ENCODE measurements around the gene RNF8.
"Not testable (repeated sequence)": the region's sequence is repeated elsewhere in the genome, so short reads cannot be mapped to it uniquely, and the experiment has no call there.

The RNF8 gene

DNA sequence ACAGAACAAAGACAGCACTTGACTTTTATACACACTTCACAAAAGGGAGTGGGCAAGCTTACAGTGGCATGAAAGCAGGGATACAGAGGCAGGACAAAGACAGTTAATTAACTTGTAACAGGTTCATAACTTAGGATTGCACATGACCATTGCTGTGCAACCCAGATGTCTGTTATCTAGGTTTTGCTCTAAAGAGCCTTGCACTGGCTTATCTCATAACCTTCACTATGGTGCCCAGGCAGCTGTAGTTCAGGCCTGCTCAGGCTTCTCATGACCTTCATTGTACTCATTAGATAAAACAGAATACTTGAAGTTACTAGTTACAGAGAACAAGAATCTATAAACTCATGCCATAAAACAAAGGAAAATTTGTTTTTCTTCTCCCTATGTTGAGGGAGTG, 47.9 kb downstream of the RNF8 start:
- DNase-seq = not testable (repeated sequence)

DNA sequence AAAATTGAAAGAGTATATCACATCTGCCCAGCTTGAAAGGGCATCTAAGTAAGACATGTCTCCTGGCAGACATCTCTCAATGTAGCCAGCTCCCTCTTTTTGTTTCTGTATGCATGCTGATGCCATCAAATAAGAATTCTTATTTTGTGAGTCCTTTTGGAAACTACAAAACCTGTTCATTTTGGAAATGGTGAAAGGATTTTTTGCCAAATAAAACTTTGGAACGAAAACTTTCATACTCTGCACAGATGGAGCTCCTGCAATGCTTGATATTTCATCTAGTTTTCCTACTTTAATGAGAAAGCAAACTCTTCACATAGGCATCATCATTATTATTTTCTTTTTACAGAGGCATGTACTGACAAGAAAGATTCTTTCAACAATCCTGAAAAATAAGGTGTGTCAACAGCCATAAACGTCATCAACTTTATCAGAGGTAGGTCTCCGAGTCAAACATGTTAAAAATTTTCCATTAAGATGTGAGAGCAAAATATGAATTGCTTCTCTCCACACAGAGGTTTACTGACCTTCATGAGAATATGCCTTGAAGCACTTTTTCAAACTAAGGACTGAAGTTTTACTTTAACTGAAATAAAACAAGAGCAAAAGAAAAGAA, 53.1 kb downstream of the RNF8 start:
- DNase-seq = no peak

DNA sequence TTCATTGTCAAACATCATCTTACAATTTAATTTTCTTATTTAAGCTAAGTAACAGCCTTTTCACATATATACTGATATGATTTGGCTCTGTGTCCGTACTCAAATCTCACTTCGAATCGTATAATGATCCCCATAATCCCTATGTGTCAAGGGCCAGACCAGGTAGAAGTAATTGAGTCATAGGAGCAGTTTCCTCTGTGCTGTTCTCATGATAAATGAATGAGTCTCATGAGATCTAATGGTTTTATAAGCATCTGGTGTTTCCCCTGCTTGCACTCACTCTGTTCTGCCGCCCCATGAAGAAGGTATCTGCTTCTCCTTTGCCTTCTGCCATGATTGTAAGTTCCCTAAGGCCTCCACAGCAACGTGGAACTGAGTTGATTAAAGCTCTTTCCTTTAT, 54.2 kb downstream of the RNF8 start:
- DNase-seq = no peak

DNA sequence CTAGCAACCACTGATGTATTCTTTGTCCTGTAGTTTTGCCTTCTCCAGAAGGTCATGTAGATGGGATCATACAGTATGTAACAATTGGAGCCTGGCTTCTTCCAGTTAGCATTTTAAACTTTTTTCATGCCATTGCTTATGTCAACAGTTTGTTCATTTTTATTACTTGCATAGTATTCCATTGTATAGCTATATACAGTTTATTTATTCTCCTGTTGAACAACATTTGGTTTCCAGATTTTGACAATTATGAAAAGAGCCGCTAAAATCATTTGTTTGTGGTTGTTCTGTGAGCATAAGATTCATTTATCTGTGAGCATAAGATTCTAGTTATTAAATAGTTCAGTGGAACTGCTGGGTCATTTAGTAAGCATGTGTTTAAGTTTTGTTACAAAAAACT, 55.7 kb downstream of the RNF8 start:
- no peak for DNase-seq

DNA sequence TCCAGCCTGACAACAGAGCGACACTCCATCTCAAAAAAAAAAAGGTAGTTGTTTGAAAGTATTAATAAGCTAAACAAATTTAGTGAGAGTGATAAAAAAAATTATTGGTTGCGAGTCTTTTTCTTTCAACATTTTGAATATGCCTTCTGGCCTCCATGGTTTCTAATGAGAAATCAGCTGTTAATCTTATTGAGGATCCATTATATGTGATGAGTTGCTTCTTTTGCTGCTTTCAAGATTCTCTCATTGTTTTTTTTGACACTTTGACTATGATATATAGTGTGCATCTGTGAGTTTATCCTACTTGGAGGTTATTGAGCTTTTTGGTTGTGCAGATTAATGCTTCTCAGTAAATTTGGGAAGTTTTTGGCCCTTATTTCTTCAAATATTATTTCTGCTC, 63.6 kb downstream of the RNF8 start:
- DNase-seq = no peak

DNA sequence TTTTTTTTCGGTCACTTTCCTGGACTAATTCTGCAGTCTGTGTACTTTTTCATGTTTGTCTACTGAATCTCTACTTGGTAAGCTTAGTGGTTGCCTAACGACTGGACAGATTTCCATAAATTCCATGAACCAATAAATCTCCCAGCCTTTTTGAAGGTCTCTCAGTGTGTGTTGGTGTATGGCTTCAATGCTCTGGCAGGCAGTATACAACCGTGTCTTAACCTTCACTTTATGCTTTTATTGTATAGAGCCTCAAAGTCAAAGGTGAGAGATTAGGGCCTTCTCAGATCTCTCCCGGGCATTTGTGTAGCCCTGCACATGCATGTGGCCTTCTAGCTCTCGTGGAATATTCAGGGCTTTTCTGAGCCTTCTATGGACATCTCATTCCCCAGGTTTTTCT, 64.9 kb downstream of the RNF8 start:
- no peak for DNase-seq

DNA sequence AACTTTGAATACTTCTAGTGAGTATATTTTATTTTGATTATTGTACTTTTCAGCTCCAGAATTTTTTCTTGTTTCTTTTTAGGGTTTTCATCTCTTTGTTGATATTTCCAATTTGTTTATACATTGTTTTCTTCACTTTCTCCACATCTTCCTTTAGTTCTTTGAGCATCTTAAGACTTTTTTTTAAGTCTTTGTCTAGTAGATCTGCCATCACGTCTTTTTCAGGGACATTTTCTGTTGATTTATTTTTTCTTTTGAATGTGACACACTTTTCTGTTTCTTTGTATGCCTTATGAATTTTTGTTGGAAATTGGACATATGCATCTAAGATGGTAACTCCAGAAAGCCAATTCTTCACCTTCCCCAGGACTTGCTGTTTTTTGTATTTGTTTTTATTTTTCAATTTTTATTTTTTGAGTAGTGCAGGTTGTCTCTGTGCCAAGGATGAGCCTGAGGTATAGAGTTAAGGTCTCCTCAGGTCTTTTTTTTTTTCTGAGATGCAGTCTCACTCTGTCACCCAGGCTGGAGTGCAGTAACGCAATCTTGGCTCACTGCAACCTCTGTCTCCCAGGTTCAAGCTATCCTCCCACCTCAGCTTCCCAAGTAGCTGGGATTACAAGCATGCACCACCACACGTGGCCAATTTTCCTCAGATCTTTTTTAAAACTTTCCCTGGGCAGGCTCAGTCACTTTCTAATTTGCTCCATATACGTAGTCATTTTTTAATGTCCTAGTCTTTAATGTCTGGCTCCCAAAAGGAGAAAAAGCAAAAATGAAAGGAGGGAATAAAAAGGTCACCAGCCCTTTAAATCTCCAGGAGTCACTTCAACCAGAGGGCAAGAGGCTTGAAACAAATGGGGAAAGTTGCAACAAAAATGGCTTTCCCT, 72.5 kb downstream of the RNF8 start:
- DNase-seq = no peak

DNA sequence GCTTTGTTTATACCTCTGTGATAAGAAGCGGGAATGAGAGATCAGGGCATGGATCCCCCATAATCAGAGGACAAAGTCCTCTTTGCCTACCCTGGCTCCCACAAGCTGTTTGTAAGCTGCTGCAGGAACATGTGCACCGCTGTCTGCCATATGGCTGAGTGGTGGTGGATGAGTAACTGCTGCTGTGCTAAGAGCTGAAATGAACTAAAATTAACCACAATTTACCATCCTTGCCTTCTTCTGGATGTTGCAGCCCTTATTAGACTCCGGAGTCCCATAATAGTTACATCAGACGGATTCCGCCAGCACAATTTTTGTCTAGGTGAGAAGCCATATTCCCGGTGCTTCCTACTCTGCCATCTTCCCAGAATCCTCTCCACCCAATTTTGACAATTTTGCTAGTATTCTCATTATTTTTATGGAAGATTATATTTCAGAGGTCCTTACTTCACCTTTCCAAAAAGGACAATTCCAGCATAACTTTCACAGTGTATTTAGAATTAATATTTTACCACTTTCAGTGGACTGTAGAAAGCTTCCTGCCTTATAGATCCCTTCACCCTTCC, 73.2 kb downstream of the RNF8 start:
- no peak for DNase-seq

DNA sequence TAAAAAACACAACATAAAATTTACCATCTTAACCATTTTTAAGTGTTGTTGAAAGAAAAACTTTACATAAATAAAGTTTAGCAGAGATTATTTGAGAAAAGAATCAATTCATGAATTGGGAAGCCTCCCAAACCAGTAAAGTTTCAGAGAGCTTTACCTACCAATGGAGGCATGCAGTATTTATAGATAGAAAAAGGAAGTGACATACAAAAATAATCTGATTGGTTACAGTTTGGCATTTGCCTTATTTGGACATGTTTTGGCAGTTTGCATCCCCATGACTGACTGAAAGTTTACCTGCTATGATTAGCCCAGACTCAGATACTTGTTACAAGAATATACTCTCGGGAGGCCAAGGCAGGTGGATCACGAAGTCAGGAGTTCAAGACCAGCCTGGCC, 75.6 kb downstream of the RNF8 start:
- DNase-seq = no peak

DNA sequence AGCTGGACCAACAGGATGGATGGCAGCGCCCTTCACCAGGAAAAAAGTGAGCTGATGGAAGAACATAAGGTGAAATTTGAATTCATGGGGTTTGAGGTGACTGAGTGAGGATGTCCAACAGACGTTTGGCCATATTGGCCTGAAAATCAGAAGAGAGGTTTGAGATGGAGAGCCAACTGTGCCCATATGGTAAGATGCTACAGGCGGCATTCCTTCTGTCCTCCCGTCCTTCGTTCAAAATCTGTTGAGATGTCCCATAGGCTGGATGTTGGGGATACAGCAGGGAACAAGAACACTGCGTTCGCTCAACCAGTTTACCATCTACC, 78.8 kb downstream of the RNF8 start:
- DNase-seq = no peak

DNA sequence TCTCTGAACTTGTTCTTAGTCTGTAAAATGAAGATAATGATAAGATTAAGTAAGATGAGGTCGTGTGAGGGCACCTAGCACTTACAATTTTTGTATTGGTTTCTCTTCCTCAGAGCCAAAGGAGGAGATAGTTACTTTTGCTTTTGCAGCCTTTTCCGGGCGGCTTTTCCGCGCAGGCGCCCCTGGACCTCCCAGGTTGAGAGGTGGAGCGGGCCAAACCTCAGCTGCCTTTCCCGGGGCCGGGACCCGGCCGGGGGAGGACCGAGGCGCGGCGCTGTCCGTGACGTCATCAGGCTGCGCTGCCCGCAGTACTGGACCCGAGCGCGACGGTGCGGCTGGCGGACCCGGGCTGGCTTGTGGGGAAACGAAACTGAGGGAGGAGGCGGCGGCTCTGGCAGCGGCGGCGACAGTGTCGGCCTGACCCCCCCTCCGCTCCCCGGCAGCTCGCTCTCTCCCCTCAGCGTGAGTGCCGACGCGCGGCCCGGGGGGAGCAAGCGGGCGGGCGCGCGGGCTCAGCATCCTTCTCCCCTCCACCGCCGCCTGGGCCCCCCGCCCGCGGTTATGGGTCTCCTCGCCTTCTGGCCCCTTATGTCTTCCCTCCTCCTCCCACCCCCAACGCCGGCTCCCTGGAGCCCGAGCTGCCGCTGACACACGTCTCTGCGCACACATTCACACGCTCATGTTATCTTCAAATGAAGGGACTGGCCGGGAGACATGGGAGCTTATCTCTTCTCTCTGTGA, 79.3 kb downstream of the RNF8 start, which contains the start of gene CMTR1:
Gene CMTR1, plus strand, starts transcription at position 306 of the 741 bp plus-strand sequence. CDS start 2,409 bp downstream, outside the sequence.
- peak; percentile 60 for DNase-seq

DNA sequence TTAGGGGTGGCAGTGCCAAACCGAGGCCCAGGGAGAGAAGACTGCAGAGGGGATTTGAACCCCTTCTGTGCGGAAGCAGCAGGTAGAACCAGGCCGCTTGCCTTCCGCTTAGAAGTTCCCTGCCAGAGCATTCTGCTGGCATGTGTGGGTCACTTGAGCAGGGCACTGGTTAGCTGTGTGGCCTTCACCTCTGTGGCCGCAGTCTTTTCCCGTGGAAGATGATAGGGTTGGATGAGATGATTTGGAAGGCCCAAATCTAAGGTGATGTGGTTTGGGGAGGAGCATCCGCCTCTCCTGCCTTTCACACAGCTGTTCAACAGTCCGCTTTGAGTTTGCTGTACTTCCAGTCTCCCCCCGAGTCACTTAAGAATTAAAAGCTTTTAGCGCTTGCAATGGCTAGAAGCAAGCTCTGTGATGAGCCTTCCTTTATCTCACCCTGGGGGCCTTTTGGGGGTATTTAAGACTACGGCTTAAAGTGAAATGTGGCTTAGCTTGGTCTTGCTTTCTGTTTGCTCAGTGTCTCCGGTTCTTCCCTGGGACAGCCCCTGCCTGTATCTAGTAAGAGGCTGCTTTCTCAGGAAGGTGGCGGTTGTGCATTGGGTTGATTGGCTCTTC, 80.0 kb downstream of the RNF8 start:
- no peak for DNase-seq

DNA sequence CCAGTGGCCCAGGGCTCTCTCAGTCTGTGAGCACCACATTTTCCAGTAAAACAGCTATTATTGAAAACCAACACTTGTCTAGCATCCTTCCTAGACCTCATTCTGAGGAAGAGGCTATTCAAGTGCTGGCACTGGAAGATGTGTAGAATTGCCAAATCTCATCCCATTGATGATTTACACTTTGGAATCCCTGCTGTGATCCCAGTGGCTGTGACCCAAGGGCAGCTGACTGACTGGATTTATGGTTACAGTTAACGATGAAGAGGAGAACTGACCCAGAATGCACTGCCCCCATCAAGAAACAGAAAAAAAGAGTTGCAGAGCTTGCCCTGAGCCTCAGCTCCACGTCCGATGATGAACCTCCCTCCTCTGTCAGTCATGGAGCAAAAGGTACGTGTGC, 81.6 kb downstream of the RNF8 start:
- no peak for DNase-seq

DNA sequence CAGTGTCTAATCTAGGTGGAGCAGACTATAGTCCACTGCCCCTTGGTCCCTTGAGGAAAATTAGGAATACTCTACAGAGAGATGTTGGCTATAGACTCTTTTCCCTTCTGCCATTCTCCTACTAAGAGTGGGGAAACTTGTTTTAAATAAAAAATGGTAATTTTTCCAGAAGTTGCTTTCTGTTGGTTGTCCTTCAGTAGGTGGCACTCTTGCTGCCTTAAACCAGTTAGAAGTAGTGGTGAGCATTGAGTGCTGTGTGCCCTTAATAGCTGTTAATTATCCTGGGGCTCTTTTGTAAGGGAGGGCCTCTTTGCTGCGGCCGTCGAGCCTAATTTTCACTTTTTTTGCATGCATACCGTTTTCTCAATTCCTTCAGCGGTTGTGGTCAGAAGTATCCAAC, 82.0 kb downstream of the RNF8 start:
- no peak for DNase-seq

DNA sequence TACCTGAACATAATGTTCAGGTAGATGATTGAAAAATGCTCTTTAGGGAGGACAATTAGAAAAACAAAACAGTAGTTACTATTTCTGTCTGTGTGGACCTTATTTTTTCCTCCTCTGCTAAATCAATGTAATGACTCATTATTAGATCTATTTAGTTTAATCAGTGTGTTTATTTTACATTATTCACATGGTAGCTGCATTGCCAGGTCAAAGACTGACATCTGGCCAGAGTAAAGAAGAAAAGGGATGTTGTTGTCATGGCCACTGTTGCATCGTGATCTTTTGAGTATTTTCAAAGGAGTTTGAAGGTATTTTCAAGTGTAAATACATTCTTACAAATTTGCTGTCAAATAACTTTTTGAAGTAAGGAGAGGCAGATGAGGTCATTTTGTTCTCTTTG, 85.1 kb downstream of the RNF8 start:
- DNase-seq = no peak

DNA sequence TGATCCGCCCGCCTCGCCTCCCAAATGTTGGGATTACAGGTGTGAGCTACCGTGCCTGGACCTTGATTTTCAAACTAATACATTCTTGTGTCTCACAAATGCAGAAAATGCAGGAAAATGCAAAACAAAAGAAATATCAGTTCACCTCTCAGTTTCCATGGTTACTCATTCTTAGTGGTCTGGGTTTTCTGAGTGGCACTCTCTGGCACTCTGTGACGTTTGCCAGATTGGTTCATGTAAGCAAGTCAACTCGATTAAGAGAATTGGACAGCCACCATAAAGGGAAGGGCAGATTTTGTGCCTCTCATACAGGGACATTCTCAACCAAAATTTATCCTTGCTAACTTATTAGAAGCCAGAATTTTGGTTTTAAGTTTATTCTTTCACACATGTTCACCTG, 87.9 kb downstream of the RNF8 start:
- DNase-seq = no peak

DNA sequence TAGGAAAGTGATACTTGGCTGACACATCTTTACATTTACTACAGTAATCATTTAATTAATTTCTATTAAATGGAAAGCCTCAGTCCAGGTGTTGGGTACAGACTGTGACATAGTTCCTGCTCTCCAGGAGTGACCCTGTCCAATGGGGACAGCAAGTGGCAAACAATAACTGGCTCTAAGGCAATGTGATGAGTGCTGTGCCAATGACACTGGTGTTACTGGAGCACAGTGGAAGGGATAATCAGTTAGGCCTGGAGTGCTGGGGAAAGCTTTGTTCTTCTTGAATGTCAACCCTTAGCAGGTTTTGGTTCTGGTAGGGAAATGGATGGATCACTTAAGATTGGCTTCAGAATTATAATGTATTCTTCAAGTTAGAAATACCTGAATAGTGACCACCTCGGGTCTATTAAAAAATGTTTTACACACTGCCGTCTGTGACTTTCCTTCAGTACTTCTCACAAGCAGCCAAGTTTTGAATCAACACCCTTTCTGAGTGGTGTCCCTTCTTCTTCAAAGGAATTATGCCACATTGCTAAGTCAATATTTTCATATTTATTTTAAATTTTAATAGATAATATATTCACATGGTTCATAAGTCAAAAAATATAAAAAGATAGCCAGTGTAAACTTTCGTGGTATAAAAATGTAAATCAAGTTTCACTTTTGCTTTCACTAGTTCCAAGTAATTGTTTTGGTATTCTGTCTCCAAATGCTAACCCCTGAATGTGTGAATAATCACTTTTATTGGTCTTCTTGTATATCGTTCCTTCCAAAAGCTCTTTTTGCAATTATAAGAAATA, 88.8 kb downstream of the RNF8 start:
- no peak for DNase-seq

DNA sequence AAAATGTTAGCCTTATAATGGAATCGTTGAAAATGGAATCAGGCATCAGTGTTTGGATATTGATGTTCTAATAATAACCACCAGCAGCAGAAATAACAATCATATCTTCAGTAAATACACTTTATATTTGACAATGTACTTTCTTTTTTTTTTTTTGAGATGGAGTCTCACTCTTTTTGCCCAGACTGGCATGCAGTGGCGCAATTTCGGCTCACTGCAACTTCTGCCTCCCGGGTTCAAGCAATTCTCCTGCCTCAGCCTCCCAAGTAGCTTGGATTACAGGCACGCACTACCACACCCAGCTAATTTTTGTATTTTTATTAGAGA, 89.4 kb downstream of the RNF8 start:
- not testable (repeated sequence) for DNase-seq

All from NCI-H2081 treated with DMSO at 0.1 percent for 48 hours (cell line).